Measurements from ENCODE around the gene CMTM2. TPM values are rescaled to one million over a fixed set of nuclear protein-coding genes. Genes with fewer than 3 reads are reported as not detected.

The CMTM2 gene
- total RNA-seq, 1 donor from 2014 or later: not detected

GRCh38 chr16:66574081-66574480 lies 5.2 kb upstream of the CMTM2 start:
- no peaks in the 10 kb centered on the region for H3K9me3 Mint-ChIP-seq (ENCODE audit: unreplicated experiment)
- Histone ChIP-seq H3K4me1 (ENCODE audit: insufficient read depth, low read length) (peaks cover 25% of the 10 kb centered on the region), H3K36me3 (ENCODE audit: insufficient read depth, low read length) (no peaks in the 10 kb centered on the region), H3K79me2 (ENCODE audit: insufficient read depth, low read length) (no peaks in the 10 kb centered on the region), H3K4me2 (ENCODE audit: low read length) (no peak overlapping the region), H3K27ac (ENCODE audit: low read depth, low read length) (no peak overlapping the region), H3K9me3 (ENCODE audit: insufficient read depth, low read depth, low read length) (no peaks in the 10 kb centered on the region), H3K27me3 (ENCODE audit: insufficient read depth, low read length) (peaks cover 16% of the 10 kb centered on the region), H3K9ac (ENCODE audit: low read length) (no peak overlapping the region), H3K4me3 (ENCODE audit: insufficient read depth, low read depth, low read length) (no peak overlapping the region), H2AFZ (ENCODE audit: low read depth, low read length) (no peak overlapping the region), H4K20me1 (ENCODE audit: insufficient read depth, low read length) (no peaks in the 10 kb centered on the region)
- H3K36me3 Mint-ChIP-seq (ENCODE audit: low read depth, unreplicated experiment): peaks cover 2% of the 10 kb centered on the region
- H3K4me1 Mint-ChIP-seq (ENCODE audit: low read depth, unreplicated experiment): peaks cover 16% of the 10 kb centered on the region
- no peak for FAIRE-seq
- DNase-seq (ENCODE audit: low read depth): no peak
- peaks cover 29% of the 10 kb centered on the region for H3K27me3 Mint-ChIP-seq (ENCODE audit: low read depth, unreplicated experiment)
- H3K27ac Mint-ChIP-seq (ENCODE audit: unreplicated experiment): no peak overlapping the region
- TF ChIP-seq EZH2 (IDR thresholded peaks at IDR 0.05; ENCODE audit: insufficient read depth, low read length) (no peak), CTCF (IDR thresholded peaks at IDR 0.05; ENCODE audit: insufficient read depth, low read depth, low read length) (no peak)
- H3K4me3 Mint-ChIP-seq (ENCODE audit: unreplicated experiment): no peak overlapping the region

DNA sequence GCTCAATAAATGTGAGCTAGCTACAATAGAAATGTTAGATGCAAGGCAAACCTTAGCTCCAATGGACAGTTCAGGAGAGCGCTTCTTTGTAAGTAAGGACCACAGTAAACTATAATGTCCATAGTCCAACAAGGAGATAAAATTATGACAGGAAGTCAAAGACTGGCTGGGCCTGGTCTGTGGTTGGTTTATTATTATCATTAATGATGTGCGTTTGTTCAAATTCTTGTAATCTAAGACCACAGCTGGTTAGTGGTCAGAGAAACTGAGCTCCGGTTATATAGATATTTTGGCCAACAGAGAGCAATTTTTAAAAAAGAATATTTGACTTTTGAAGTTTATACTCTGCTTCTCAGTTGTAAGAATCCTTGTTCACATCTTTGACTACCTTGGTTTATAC lies 4.7 kb upstream of the CMTM2 start:
- no peak overlapping the region for H2AFZ ChIP-seq (ENCODE audit: low read depth, low read length)
- H3K27ac ChIP-seq (ENCODE audit: low read depth, low read length): no peak overlapping the region
- Mint-ChIP-seq H3K27me3 (ENCODE audit: low read depth, unreplicated experiment) (peaks cover 29% of the 10 kb centered on the region), H3K9me3 (ENCODE audit: unreplicated experiment) (no peaks in the 10 kb centered on the region), H3K27ac (ENCODE audit: unreplicated experiment) (no peak overlapping the region), H3K4me1 (ENCODE audit: low read depth, unreplicated experiment) (peaks cover 12% of the 10 kb centered on the region), H3K4me3 (ENCODE audit: unreplicated experiment) (no peak overlapping the region), H3K36me3 (ENCODE audit: low read depth, unreplicated experiment) (peaks cover 2% of the 10 kb centered on the region)
- H3K9me3 ChIP-seq (ENCODE audit: insufficient read depth, low read depth, low read length): no peaks in the 10 kb centered on the region
- no peak overlapping the region for H3K9ac ChIP-seq (ENCODE audit: low read length)
- no peaks in the 10 kb centered on the region for H3K79me2 ChIP-seq (ENCODE audit: insufficient read depth, low read length)
- H4K20me1 ChIP-seq (ENCODE audit: insufficient read depth, low read length): no peaks in the 10 kb centered on the region
- no peak overlapping the region for H3K4me3 ChIP-seq (ENCODE audit: insufficient read depth, low read depth, low read length)
- no peaks in the 10 kb centered on the region for H3K36me3 ChIP-seq (ENCODE audit: insufficient read depth, low read length)
- peaks cover 20% of the 10 kb centered on the region for H3K4me1 ChIP-seq (ENCODE audit: insufficient read depth, low read length)
- TF ChIP-seq EZH2 (IDR thresholded peaks at IDR 0.05; ENCODE audit: insufficient read depth, low read length): no peak
- no peak overlapping the region for H3K4me2 ChIP-seq (ENCODE audit: low read length)
- peaks cover 17% of the 10 kb centered on the region for H3K27me3 ChIP-seq (ENCODE audit: insufficient read depth, low read length)
- no peak for DNase-seq (ENCODE audit: low read depth)
- no peak for FAIRE-seq

- Histone ChIP-seq H3K36me3 (ENCODE audit: insufficient read depth, low read length) (no peaks in the 10 kb centered on the region), H3K27ac (ENCODE audit: low read depth, low read length) (no peak overlapping the region), H3K27me3 (ENCODE audit: insufficient read depth, low read length) (peaks cover 17% of the 10 kb centered on the region), H3K9ac (ENCODE audit: low read length) (no peak overlapping the region), H3K79me2 (ENCODE audit: insufficient read depth, low read length) (no peaks in the 10 kb centered on the region), H3K4me1 (ENCODE audit: insufficient read depth, low read length) (peaks cover 16% of the 10 kb centered on the region), H3K4me2 (ENCODE audit: low read length) (no peak overlapping the region), H3K9me3 (ENCODE audit: insufficient read depth, low read depth, low read length) (no peaks in the 10 kb centered on the region), H3K4me3 (ENCODE audit: insufficient read depth, low read depth, low read length) (no peak overlapping the region), H2AFZ (ENCODE audit: low read depth, low read length) (no peak overlapping the region), H4K20me1 (ENCODE audit: insufficient read depth, low read length) (no peaks in the 10 kb centered on the region)
- peaks cover 6% of the 10 kb centered on the region for H3K4me1 Mint-ChIP-seq (ENCODE audit: low read depth, unreplicated experiment)
- no peak overlapping the region for H3K4me3 Mint-ChIP-seq (ENCODE audit: unreplicated experiment)
- H3K27me3 Mint-ChIP-seq (ENCODE audit: low read depth, unreplicated experiment): peaks cover 29% of the 10 kb centered on the region
- DNase-seq (ENCODE audit: low read depth) (no peak), FAIRE-seq (no peak)
- TF ChIP-seq CTCF (IDR thresholded peaks at IDR 0.05; ENCODE audit: insufficient read depth, low read depth, low read length): no peak
- TF ChIP-seq EZH2 (IDR thresholded peaks at IDR 0.05; ENCODE audit: insufficient read depth, low read length): no peak
- no peaks in the 10 kb centered on the region for H3K9me3 Mint-ChIP-seq (ENCODE audit: unreplicated experiment)
- H3K27ac Mint-ChIP-seq (ENCODE audit: unreplicated experiment): no peak overlapping the region
- H3K36me3 Mint-ChIP-seq (ENCODE audit: low read depth, unreplicated experiment): peaks cover 2% of the 10 kb centered on the region
Measured at GRCh38 chr16:66575060-66575459, 4.2 kb upstream of the CMTM2 start.
